AG04449 (cell line): ENCODE results near the gene SLC37A1.

Source experiments
- CTCF ChIA-PET: fragments of 350-600 bp; formaldehyde crosslinking; extraction: SDS; loops from one replicate; lab custom pipeline; 2021; ENCODE audit warnings: antibody characterized with exemption; lab: Yijun Ruan, JAX
- POLR2A ChIA-PET: fragments of 400-600, 350-600 bp; formaldehyde crosslinking; extraction: SDS; loops from one replicate; lab custom pipeline; 2020; ENCODE audit warnings: antibody characterized with exemption, inconsistent platforms; lab: Yijun Ruan, JAX
- DNase-seq: peaks from one replicate; pipeline ENCODE4 v3.0.0-alpha.2; 2010; ENCODE audit warnings: low read depth, low spot score
- H3K4me3 ChIP-seq: 2 replicates; pipeline ENCODE4 v1.5.1; 2011; ENCODE audit warnings: low read depth, mild to moderate bottlenecking, control low read depth, low read length
- CTCF ChIP-seq: IDR thresholded peaks from one replicate; pipeline ENCODE4 v1.5.1; 2011; ENCODE audit warnings: mild to moderate bottlenecking, moderate library complexity, low read length, control low read depth, inconsistent platforms; ENCODE audit not compliant: insufficient read depth; ENCODE audit errors: missing control alignments

SLC37A1 gene

GRCh38 chr21:42629933-42630589 is 116.4 kb downstream of the SLC37A1 start:
- CTCF ChIA-PET = no interaction called here
- H3K4me3 ChIP-seq = no peak overlapping the region
- no peak for TF ChIP-seq CTCF
- DNase-seq = no peak
- POLR2A ChIA-PET = no interaction called here

- no peak overlapping the region for H3K4me3 ChIP-seq
- POLR2A ChIA-PET = no interaction called here
- CTCF ChIA-PET = no interaction called here
- DNase-seq = no peak
- TF ChIP-seq CTCF = no peak
Measured at GRCh38 chr21:42630626-42631025, 117.0 kb downstream of the SLC37A1 start.
